Measurements from ENCODE around the gene OR1E1. TPM values are rescaled to one million over a fixed set of nuclear protein-coding genes. Genes with fewer than 3 reads are reported as not detected.

Gene OR1E1
- polyA plus RNA-seq: not detected in 3 replicates
- not detected for polyA plus RNA-seq (2011; ENCODE audit: low read depth)
- polyA plus RNA-seq (2011; cell fraction: cytosol; rRNA removed): not detected in 2 replicates
- polyA plus RNA-seq (2011; cell fraction: nucleus; rRNA removed): not detected in 2 replicates
- not detected in 2 replicates for polyA plus RNA-seq (2012; ENCODE audit: low replicate concordance)
- polyA minus RNA-seq: not detected in 3 replicates
- not detected for polyA minus RNA-seq (2011; cell fraction: cytosol; rRNA and poly(A)+ RNA removed)
- polyA minus RNA-seq (2011; cell fraction: nucleus; rRNA and poly(A)+ RNA removed): not detected in 2 replicates

GRCh38 chr17:3398310-3398709 lies at the start of gene OR1E1:
Gene OR1E1 (minus strand): TSS chr17:3398410. CDS start chr17:3398410, 0 bp downstream.
- no peak within 1 kb of the TSS for H3K4me3 ChIP-seq (ENCODE audit: control insufficient read depth in 2 of 3, extremely low read depth in 1 of 3, insufficient read depth in 2 of 3, low read depth in 1 of 3, low read length in 3 of 3)
- H3K9me1 ChIP-seq (ENCODE audit: control insufficient read depth, extremely low read depth, insufficient read depth, low read length): no peaks in the 10 kb centered on the region
- H3K4me2 ChIP-seq (ENCODE audit: control insufficient read depth, extremely low read depth, insufficient read depth, low read depth, low read length): no peak within 1 kb of the TSS
- dilution Hi-C loops (cut with MboI; ENCODE audit: extremely low pct_ligation_motif_present, low sequenced_read_pairs): no loop called here
- FAIRE-seq (no peak), DNase-seq (ENCODE audit: low read depth, low spot score) (no peak)
- H3K9me3 ChIP-seq (ENCODE audit: control insufficient read depth, low read depth, low read length): no peaks in the 10 kb centered on the region
- no peaks in the 10 kb centered on the region for H3K27me3 ChIP-seq (ENCODE audit: control insufficient read depth, extremely low read depth, insufficient read depth, low read length)
- no peak for TF ChIP-seq CTCF (optimal IDR thresholded peaks at IDR 0.05 in 1 of 3, IDR thresholded peaks at IDR 0.05 in 1 of 3, conservative IDR thresholded peaks at IDR 0.05 in 1 of 3; ENCODE audit: extremely low read depth in 1 of 3, insufficient read depth in 2 of 3, low read length in 3 of 3)
- no peak for TF ChIP-seq EZH2 (IDR thresholded peaks at IDR 0.05; ENCODE audit: low read length)
- H4K20me1 ChIP-seq (ENCODE audit: control insufficient read depth, extremely low read depth, insufficient read depth, low read length): no peaks in the 10 kb centered on the region
- no peaks in the 10 kb centered on the region for H3K36me3 ChIP-seq (ENCODE audit: control insufficient read depth in 2 of 2, extremely low read depth in 1 of 2, insufficient read depth in 2 of 2, low read length in 2 of 2)
- no peak within 1 kb of the TSS for H3K9ac ChIP-seq (ENCODE audit: control insufficient read depth, extremely low read depth, insufficient read depth, low read length)
- H3K79me2 ChIP-seq (ENCODE audit: control insufficient read depth, insufficient read depth, low read length): no peaks in the 10 kb centered on the region
- no peak within 1 kb of the TSS for H2AFZ ChIP-seq (ENCODE audit: control insufficient read depth, low read length)
- no peaks in the 10 kb centered on the region for H3K4me1 ChIP-seq (ENCODE audit: control insufficient read depth, extremely low read depth, insufficient read depth, low read length)
- no peak within 1 kb of the TSS for H3K27ac ChIP-seq (ENCODE audit: control insufficient read depth, insufficient read depth, low read length)

DNA sequence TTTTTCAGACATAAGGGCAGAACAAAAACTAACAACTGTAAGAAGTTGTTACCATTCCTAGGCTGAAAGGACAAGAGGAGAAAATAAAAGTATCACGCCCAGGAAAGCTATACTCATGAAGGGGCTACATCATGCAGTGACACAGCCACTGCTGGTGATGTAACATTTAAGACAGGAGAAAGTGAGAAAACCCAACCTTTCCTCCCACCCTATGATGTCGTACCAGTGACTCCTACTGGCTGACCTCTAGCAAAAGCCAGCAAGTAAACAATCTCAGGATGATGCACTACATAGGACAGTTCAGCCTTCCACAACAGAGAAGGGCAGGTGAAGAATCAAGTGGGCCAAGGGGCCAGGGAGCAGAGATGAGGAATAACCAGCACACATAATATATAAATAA lies 49.4 kb upstream of the OR1E1 start:
- Histone ChIP-seq H3K27me3 (ENCODE audit: control insufficient read depth, extremely low read depth, insufficient read depth, low read length) (no peaks in the 10 kb centered on the region), H3K27ac (ENCODE audit: control insufficient read depth, insufficient read depth, low read length) (no peak overlapping the region), H3K79me2 (ENCODE audit: control insufficient read depth, insufficient read depth, low read length) (no peaks in the 10 kb centered on the region), H2AFZ (ENCODE audit: control insufficient read depth, low read length) (no peak overlapping the region), H3K9ac (ENCODE audit: control insufficient read depth, extremely low read depth, insufficient read depth, low read length) (no peak overlapping the region), H3K4me1 (ENCODE audit: control insufficient read depth, extremely low read depth, insufficient read depth, low read length) (peaks cover 2% of the 10 kb centered on the region), H3K4me3 (ENCODE audit: control insufficient read depth in 2 of 3, extremely low read depth in 1 of 3, insufficient read depth in 2 of 3, low read depth in 1 of 3, low read length in 3 of 3) (no peak overlapping the region), H3K36me3 (ENCODE audit: control insufficient read depth in 2 of 2, extremely low read depth in 1 of 2, insufficient read depth in 2 of 2, low read length in 2 of 2) (no peaks in the 10 kb centered on the region), H3K9me1 (ENCODE audit: control insufficient read depth, extremely low read depth, insufficient read depth, low read length) (no peaks in the 10 kb centered on the region), H3K4me2 (ENCODE audit: control insufficient read depth, extremely low read depth, insufficient read depth, low read depth, low read length) (no peak overlapping the region), H4K20me1 (ENCODE audit: control insufficient read depth, extremely low read depth, insufficient read depth, low read length) (no peaks in the 10 kb centered on the region), H3K9me3 (ENCODE audit: control insufficient read depth, low read depth, low read length) (no peaks in the 10 kb centered on the region)
- dilution Hi-C loops (cut with MboI; ENCODE audit: extremely low pct_ligation_motif_present, low sequenced_read_pairs): no loop called here
- FAIRE-seq: no peak
- DNase-seq (ENCODE audit: low read depth, low spot score): no peak
- TF ChIP-seq EZH2 (IDR thresholded peaks at IDR 0.05; ENCODE audit: low read length) (no peak), CTCF (optimal IDR thresholded peaks at IDR 0.05 in 1 of 3, IDR thresholded peaks at IDR 0.05 in 1 of 3, conservative IDR thresholded peaks at IDR 0.05 in 1 of 3; ENCODE audit: extremely low read depth in 1 of 3, insufficient read depth in 2 of 3, low read length in 3 of 3) (peak in 1 of 3 experiments; percentile 45)
